Endothelial cell of umbilical vein (primary cell): Measurements from ENCODE around the gene TTLL11.

Experiments used
- JUN ChIP-seq: IDR thresholded peaks from 2 replicates; pipeline ENCODE4 v1.6.1; 2011; ENCODE audit warnings: borderline replicate concordance, low read depth; ENCODE audit not compliant: insufficient read length, insufficient read depth
- TF ChIP-seq, protein P1 (sequence below), 2 donors: IDR thresholded peaks; 1 replicate in 1 of 2; 2 replicates in 1 of 2; pipeline ENCODE4 v1.5.1; 2011; ENCODE audit warnings: low read length in 2 of 2, mild to moderate bottlenecking in 2 of 2, moderate library complexity in 2 of 2, control low read depth in 1 of 2, inconsistent platforms in 1 of 2, low read depth in 1 of 2; ENCODE audit not compliant: insufficient read depth in 1 of 2; ENCODE audit errors: extremely low read depth in 1 of 2

DNA sequence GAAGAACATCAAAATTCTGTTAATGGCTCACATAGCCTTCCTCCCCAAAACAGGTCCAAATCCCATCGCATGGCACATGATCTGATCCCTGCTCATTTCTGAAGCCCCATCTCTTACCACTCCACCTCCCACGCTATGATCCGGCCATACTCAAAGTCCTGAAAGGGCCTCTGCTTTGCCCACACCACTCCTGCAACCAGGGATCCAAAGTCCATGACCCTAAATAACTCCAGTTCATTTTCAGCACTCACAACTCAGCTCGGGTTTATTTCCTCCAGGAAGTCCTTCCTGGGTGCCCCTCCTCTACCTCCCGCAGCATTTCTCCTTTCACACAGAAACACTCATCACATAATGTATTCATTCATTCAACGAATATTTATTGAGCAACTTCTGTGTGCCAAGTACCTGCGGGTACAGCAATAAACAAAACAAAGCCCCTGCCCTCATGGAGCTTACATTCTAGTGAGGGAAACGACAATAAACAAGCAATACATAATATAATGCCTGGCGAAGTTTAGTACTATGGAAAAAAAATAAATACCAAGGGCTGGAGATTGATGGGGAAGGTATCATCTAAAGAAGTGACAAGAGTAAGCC, 2.7 kb downstream of the TTLL11 start:
- TF ChIP-seq, protein P1, sequence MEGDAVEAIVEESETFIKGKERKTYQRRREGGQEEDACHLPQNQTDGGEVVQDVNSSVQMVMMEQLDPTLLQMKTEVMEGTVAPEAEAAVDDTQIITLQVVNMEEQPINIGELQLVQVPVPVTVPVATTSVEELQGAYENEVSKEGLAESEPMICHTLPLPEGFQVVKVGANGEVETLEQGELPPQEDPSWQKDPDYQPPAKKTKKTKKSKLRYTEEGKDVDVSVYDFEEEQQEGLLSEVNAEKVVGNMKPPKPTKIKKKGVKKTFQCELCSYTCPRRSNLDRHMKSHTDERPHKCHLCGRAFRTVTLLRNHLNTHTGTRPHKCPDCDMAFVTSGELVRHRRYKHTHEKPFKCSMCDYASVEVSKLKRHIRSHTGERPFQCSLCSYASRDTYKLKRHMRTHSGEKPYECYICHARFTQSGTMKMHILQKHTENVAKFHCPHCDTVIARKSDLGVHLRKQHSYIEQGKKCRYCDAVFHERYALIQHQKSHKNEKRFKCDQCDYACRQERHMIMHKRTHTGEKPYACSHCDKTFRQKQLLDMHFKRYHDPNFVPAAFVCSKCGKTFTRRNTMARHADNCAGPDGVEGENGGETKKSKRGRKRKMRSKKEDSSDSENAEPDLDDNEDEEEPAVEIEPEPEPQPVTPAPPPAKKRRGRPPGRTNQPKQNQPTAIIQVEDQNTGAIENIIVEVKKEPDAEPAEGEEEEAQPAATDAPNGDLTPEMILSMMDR (IDR thresholded peaks at IDR 0.05; ENCODE audit: extremely low read depth in 1 of 2, insufficient read depth in 1 of 2, low read depth in 1 of 2, low read length in 2 of 2), result no peak
- no peak for TF ChIP-seq JUN
